ENCODE data around the gene RAG1.
A peak's percentile ranks its signal among the peaks of the same experiment; 100 is the strongest.

RAG1 gene

DNA sequence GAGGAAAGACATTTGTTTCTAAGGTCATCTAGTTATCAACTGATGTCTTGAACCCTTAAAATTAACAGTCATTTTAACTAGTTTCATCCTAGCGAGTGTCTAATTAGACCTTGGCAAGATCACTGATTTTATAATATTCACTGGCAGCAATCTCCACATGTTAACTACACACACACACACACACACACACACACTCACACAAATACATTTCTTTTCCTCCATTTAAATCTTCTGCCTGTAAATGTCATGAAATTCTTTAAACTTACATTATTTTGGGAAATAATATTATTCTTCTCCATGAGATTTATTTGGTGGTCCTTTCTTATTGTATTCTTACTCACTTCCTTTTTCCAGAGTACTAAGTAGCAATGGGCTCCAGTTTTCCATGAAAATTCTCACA, 23.6 kb downstream of the RAG1 start:
- DNase-seq = no peak

DNA sequence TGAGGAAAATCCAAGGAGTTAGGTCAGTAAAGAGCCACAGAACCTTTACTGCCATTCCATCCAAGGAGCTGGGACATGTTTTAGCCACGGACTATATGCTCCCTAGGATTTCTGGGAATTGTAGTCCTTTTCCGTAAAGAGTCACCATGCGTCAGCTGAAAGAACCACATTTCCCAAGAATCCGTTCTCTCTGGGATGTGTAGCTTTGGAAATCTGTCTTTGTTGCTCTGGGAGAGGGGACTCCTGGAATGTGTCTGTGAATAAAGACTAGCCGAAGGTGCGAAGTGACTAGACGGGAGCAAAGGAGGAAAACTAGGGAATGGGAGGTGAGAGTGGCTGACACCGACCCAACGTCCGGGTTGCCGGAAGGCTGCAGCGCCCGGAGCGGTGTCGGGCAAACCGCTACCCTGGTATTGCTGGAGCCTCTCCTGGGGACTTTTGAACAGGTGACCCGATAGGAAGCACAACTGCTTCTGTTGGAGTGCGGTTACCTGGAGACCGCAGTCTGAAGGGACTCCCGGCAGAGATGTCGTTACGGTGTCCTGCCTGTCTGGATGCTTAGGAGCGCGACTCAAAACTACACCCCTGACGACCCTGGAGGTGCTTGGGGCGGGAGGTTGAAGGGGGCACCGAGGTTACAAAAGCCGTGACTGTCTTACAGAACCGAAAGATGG, 26.6 kb downstream of the RAG1 start, which contains the start of gene IFTAP:
Gene IFTAP, plus strand, starts transcription at position 187 of the 674 bp plus-strand sequence. CDS start 15,602 bp downstream, outside the sequence.
- peak; percentile 90 for DNase-seq

DNA sequence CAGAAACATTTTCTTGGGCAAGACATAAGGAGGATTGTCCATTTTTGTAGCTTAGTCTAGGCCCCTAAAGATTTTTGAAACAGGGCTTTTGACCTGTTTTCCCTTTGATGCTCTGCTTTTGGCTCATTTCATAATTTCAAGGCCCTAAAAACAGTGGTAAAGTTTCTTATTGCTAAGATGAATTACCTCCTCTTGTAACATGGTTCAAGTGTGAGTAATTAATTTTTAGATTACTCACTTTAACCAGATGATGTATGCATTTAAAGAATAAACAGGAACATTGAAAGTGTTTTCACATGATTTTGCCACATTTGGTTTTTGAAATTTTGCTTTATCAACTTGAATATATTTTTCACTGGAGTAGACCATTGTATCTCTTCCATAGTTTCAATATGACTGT, 29.1 kb downstream of the RAG1 start:
- no peak for DNase-seq

DNA sequence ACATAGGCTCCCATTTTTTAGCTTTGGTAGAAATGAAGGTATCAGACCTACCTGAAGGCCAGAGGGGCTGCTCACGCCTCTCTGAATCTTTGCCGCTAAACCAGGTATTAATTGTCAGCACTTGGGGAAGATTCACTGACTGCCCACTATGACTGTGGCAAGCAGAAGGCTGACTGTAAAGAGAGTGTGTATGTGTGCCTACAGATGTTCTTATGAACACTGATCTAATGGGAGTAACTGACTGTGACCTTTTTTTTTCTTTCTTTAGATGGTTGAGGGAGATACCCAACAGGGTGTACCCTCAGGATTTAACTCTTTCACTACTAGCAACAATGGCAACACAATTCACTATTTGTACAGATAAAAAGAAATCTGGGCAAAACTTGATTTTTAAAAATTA, 30.2 kb downstream of the RAG1 start, which contains the start of gene RAG2:
Gene RAG2, minus strand, starts transcription at position 186 of the 400 bp plus-strand sequence. CDS start 4,068 bp downstream, outside the sequence.
- no peak for DNase-seq

DNA sequence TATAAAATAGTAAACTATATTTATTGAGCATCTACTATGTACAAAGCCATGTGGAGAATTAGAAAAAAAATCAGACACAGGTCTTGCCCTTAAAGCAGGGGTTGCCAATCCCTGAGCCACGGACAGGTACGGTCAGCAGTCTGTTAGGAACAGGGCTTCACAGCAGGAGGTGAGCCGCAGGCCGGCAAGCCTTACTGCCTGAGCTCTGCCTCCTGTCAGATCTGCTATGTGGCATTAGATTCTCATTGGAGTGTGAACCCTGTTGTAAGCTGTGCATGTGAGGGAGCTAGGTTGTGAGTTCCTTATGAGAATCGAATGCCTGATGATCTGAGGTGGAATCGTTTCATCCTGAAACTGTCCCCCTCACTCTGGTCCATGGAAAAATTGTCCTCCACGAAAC, 32.4 kb downstream of the RAG1 start:
- DNase-seq = no peak

DNA sequence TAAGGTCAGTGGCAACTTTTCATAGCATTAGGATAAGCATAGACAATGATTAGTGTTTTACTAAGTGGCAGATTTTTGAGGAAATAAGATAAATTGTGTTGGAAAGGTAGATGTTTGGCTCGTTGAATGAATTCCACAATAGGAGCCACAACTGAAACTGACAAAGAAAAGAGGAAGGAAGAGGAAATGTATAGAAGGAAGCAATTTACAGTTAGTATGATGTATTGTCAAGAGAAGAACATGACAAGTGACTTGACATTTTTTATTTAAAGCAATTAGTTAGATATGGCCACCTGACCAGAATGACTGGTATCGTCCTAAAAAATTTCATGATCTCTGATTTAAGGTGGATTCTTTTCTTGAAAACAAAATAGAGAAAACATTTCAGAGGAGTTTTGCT, 33.3 kb downstream of the RAG1 start:
- DNase-seq = no peak

DNA sequence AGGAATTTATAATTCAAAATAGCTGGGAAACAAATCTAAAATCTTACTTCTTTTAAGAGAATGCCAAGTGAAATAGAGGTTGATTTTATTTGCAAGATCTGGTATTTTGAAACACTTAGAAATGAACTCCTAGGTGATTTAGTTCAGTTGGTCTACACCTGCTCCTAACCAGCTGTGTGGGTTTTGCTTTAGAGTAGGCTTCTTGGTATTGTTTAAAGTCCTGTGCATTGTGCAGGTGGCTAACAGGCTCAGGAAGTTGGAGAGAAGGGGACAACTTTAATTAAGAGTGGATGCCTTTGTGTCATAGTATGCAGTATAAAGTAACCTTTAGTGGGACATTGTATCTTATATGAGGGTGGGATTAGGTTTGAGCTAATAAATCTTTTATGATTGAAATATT, 34.3 kb downstream of the RAG1 start:
- DNase-seq = no peak

DNA sequence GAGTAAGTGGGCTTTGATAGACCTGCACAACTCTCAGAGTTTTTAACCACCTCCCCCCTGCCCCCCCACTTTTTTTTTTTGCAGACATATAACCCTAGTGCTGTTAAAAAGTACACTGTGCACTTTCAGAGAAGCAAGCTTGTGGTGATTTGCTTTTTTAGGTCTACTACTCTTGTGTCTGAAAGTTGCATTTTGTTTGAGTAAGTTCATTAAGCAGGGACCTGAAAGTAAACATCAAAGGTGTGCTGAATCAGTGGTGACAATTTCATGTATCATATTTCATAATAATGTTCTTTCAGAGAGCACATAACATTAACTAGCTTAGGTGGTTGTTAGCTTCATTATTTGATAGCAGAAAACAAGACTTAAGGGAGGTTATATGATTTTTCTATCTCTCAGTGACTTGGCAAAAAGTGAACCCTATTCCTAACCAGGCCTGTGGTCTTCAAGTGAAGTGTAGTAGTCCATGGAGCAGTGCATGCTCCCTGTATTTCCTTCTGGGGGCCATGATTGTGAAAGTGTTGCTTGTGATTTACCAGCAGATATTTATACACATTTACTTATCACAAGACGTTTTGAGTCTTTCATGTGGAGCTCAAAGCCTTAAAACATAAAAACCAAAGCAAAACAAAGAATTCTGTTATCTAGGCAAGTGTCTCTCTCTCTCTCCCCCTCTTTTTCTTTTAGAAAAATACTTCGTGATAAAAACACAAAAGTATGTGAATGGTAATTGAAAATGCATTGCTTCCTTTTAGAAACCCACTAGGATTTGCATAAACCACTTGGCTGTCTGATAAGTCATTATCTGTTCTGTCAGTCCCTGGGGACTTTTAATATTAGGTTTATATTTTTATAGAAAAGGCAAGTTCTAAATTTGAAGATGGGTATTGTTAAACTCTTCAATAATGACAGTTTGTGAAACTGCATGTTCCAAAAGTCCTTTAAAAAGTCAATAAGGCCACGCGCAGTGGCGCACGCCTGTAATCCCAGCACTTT, 37.7 kb downstream of the RAG1 start:
- no peak for DNase-seq

DNA sequence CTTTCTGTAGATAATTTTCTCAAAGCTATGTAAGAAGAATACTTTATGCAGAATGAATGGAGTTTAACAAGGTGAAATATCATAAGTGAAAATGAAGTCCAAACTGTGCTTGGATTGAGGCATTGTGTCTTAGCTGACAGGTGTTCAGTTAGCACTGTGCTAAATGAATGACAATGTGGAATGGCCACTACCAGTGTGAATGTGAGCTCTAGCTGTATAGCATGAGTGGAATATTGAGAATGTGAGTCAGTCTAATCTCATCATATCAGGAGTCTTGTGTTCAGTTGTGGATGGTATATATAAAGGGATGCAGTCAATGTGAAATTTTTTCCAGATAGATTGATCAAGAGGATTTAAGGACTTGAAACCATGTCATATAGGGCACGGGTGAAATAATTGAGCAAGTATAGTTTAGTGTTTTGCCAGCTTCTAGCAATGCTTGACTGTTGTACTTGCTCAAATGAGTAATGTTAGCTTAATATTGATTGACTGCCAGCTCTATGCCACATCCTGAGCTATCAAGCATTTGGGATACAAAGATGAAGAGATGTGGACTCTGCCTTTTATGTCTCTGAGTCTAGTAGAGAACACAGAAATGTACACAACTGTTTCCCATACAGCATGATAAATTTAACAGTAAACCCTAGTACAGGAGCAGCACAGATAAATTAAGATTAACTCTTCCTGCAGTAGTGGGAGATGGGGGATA, 40.8 kb downstream of the RAG1 start:
- no peak for DNase-seq

DNA sequence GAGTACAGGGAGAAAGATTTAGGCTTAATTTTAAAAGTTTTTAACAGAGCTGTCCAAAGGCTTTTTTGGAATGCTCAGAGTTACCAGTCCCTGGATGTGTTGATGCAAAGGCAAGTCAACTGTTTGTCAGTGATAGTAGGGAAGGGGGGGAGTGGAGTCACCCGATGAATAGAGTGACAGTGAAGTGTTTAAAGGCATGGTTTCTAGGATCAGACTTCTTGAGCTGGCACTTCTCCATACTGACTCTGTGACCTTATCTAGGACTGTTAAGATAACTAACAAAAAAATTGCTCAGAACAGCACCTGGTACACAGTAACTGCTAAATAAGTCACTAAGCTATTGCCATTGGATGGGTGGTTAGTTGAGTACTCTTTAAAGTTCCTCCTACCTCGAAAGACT, 41.6 kb downstream of the RAG1 start:
- no peak for DNase-seq

DNA sequence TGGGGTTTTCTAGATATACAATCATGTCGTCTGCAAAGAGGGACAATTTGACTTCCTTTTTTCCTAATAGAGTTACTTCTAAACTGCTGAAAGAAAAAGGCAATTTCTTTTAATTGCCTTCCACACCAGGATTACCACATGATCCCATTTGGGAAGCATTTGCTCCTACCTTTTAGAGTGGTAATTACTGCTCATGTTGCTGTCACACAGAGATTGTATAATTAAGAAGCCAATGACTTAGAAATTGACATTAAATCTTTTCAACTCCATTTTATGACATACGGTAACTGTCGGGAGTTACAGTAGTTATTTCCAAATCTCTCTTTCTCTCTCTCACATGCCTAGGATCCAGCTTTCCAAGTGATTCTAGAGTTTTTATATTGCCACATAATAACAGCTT, 48.0 kb downstream of the RAG1 start:
- no peak for DNase-seq

DNA sequence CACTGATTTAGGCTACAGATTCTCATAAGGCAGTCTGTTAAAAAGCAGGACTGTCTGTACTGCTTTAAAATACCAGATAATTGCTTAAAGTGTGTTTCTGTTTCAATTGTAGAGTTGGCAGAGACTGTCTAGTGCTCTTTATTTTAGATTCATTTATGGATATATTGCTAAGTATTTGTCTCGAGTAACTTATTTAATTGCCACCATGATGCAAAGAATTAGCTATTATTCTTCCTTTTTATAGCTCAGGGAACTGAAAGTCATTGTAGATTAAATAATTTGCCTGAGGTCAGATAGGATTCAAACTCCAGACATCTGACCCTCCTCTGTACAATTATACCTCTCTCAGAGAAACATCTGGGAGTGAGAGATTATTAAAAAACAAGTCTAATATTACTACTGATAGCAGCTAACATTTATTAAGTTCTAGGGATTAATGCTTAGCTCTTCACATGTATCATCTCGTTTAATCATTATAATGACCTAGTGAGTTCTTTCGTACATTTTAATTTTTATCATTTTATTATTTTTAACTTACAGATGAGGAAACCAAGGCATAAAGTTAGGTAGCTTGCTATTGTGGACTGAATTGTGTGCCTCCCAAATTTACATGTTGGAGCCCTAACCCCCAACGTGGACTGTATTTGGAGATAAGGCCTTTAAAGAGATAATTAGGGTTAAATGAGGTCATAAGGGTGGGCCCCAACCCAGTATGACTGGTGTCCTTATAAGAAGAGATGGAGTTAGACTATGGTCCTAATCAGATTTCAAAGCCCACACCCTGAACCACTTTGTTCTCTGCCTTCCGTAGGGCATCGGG, 49.9 kb downstream of the RAG1 start:
- no peak for DNase-seq

DNA sequence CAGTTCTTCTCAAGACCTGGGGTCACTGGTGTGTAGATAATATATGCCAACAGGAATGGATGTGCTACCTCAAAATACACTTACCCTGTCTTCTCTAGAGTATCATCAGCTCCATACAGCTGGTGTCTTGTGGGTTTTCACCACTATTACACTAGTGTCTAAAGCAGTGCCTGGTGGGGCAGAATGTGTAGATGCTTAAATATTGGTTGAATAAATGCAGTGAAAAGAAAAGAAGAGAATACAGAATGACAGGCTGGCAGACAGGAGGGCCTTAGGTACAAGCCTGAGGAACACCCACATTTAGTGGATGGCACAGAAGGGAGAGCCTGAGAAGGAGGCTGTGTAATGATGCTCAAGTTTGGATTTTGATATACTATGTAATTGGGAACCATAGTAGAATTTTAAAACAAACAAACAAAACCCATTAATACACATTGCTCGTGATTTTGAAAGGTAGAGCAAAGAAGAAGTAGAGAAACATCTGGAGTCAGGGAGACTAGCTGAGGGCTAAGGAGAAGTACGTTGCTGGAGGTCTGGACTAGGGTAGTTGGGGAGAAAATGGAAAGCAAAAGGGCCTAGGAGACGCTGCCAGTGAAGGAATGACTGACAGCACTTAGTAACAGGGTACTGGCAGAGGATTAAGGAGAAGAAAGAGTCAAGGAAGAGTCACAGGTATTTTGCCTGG, 50.7 kb downstream of the RAG1 start:
- no peak for DNase-seq

DNA sequence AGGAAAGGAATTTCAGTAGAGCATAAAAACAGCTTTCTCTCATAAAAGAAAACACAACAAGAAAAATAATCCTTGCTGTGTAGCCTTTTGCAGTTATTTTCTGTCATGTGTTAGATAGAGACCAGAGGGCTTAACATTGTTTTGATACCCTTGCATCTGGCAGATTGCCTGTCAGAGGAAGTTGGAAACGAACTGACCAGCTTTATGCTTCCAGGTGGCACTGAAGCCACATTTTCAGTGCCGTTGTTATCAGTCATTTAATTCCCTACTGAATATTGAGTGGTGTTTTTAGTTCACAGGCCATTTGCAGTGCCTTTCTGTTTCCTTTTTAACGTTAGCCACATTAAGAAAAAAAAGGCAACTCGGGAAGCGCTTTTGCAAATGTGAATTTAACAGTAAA, 51.7 kb downstream of the RAG1 start:
- no peak for DNase-seq

DNA sequence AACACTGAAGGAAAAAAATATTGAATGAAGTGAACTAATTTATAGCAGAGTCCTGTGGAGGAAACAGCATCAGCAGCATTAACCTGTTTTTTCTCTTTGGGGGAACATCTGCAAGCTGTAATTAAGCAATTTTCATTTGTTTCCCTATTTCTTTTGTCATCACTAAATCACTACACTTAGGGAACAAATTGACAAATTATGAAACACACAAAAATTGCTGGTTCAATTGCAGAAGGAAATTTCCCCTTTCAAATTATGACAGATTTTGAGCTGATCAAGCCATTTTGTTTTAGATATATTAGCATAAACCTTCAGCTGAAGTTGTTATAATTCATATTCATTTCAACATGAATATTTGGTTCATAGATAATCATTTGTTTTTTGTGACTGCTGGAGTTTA, 52.4 kb downstream of the RAG1 start:
- DNase-seq = no peak

DNA sequence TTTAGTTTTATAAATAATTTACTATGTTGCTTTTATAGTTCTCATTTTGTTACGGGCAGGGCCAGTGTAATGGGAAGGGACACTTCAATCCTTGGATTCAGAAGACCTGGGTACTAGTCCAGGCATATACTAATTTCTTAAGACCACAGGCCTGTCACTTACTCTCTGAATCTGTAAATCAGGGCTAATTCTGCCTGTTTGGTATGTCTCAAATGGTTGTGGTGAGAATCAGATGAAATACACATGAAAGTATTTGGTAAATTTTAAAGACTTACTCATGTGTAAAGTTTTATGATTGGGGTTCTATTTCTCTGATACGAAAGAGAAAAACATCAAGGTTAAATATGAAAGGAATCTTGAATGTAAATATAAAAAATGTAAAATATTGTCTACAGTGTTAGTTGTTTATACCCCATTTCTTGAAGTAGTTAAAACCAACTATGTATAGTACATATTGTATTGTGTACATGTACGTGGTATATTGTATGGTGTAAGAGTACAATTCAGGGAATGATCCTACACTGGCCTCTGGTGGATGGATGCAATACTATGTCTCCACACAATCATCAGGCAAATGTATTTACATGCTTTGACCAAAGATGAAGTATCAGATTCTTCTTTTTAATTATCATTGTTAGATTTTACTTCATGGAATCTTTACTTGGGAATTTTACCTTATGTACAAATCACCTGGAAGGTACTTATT, 54.8 kb downstream of the RAG1 start:
- DNase-seq = no peak

DNA sequence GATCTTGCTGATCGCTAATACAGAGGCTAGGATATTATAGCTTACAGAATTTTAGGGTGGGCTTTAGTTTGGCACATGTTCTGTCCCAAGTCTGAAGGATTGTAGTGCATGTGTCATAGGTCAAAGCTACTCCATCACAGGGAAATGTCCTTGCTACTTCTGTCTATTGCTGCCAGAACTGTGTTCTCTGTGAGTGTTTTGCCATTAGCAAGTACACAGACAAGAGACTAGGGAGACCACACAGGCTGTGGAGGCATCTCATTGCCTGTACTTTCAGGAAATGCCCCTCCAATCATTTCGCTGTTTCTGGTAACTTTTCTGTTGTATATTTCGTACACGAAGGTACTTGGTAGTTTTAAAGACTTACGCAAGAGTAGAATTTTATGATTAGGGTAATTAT, 55.7 kb downstream of the RAG1 start:
- DNase-seq = no peak

DNA sequence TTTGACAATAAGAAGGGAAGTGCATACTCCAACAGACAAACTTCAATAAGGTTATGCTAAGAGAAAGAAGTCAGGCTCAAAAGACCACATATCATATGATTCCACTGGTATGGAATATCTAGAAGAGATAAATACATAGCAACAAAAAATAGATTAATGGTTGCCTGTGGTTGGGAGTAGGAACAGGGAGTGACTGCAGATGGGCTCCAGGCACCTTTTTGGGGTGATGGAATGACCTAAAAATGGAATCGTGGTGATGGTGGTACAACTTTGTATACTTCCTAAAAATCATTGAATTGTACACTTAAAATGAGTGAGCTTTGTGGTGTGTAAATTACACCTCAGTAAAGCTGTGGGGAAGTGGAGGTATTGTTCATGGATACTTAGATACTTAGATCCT, 59.2 kb downstream of the RAG1 start:
- DNase-seq = no peak

DNA sequence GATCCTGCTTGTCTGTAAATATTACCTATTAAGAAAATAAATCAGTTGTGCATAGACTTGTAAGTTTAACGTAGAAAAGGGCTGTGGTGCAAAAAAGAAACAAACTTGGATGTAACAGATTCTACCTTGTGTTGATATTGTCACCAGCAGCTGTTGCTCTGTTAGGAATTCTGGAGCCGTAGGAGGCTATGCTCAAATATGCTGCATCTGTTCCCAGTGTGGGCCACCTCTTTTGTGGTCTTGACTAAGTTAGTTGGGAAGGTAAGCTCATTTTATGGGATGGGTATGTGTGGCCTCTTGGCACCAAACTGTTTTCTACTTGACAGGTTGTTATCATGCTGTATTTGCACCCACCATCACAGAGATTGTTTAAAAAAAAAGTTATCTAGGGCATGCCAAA, 59.7 kb downstream of the RAG1 start:
- DNase-seq = no peak

DNA sequence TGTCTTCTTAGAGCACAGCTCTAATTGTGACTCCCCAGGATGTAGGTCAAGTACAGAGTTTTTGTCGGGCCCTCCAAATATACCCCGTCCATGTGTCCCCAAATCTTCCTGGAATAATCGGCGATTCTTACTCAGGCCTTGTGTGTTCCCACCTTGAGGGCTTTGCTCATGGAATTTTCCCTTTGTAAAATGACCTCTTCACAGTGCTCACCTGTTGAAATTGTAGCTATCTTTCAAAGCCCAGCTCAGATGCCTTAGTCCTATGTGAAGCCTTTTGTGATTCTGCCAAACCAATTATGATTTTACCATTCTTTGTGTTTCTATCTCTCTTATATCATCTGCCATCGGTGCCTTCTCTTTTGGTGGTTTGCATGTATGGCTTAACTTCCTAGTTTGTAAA, 60.3 kb downstream of the RAG1 start:
- no peak for DNase-seq

DNA sequence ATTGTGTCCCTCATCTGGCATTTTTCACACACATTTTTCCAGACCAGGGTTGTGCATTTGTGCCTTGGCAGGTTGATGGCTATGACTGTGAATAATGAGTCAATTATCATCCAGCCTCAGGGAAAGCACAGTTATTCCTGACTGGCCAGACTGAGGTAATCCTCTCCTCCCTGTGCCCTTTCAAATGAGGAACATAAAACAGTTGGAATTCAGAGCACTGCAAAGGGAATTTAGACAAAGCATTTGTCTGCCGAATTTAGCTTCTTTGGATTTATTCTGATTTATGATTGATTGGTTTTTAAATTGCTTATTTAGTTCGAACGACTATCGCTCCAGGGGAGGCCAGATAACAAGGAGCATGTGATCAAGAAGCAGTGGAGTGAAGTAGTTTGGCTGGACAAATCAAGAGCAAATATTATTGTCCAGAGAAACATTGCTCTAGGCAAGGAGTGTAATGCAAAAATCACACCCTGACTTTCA, 61.0 kb downstream of the RAG1 start:
- no peak for DNase-seq

Data from NCI-H748 treated with DMSO at 0.1 percent for 48 hours (cell line).